ENCODE data around the gene KRTAP10-2.
"Not testable (repeated sequence)": the region's sequence is repeated elsewhere in the genome, so short reads cannot be mapped to it uniquely, and the experiment has no call there.

KRTAP10-2 gene

GRCh38 chr21:44511938-44512275, 39.4 kb downstream of the KRTAP10-2 start:
- DNase-seq: no peak

- no peak for DNase-seq
Measured at GRCh38 chr21:44511219-44511937, 39.9 kb downstream of the KRTAP10-2 start.

DNA sequence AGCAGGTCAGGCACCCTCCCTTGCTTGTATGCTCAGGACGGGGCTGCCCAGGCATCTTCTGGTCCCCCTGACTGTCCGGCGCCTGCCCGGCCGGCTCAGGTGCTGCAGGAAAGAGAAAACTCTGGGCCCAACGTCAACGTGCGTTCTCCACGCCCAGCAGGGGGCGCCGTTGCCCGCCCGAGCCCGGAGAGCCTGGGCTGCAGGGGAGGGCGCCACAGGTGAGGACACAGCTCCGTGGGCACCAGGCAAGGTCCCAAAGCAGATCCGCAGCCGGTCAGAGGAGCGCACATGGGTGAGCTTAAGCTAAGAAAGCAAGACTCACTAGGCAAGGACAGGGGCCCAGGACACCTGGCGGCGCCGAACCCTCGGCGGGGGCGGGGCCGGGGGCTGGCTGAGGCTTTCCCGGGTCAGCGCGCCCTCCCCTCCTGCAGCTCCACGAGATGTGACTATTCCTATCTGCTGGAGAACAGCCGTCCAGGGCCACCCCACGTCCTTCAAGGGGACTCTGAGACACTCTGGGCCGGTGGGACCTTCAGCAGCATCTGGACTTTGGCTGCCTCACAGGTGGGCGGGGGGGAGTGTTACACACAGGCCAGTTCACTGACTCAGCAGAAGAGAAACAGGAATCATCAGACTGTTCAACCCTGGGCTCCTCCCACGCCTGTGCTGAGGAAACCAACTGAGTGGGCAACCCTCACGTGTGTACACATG, 40.6 kb downstream of the KRTAP10-2 start:
- DNase-seq: peak; percentile 88

DNA sequence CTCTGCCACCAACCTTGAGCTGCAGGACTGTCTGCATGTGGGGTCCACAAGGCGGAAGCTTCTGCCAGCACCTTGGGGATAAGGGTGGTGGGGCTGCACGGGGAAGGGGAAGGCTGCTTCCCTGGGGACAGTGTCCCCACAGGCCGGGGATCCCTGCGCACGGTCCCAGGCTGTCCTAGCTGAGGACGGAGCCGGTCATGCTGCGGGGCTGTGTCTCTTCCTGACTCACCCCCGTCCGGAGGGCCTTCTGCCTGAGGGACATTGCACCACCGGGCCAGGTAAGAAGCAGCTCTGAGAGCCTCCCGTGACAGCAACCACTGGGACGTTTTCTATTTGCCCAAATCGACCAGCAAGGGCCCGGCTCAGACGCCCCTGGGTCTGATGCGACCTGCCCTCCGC, 41.2 kb downstream of the KRTAP10-2 start:
- DNase-seq: peak; percentile 62

- DNase-seq: peak; percentile 70
Measured at GRCh38 chr21:44509539-44509938, 41.8 kb downstream of the KRTAP10-2 start.

DNA sequence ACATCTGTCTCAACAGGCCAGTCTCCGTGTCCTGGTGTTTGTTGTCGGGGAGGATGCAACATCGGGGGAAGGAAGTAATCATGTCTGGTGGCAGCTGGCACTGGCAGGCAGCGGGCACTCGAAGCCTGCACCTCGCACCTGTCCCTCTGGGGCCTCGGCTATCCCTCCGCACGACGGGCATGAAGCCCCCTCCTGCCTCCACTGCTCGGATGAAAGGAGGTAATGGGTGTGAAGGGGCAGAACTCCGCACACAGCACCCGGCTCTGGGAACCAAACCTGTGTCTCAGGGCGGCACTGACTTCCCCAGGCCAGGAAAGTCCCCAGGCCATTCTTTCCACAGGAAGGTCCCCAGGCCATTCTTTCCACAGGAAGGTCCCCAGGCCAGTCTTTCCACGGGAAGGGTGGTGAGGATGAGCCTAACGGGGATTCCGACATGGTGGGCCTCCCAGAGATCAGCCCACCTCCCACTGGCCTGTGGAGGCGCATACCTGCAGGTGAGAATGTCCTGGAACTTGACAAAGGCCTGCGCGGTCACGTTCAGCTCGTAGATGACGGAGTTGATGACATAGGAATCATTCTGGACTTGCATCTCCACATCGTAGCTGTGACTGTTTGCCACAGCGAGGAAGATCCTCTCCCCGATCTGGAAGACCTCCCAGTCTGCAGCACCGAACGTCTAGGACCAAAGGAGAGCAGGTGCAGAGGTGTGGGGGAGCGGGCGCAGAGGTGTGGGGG, 42.4 kb downstream of the KRTAP10-2 start:
- no peak for DNase-seq

- no peak for DNase-seq
Measured at GRCh38 chr21:44508426-44508710, 42.9 kb downstream of the KRTAP10-2 start.

DNA sequence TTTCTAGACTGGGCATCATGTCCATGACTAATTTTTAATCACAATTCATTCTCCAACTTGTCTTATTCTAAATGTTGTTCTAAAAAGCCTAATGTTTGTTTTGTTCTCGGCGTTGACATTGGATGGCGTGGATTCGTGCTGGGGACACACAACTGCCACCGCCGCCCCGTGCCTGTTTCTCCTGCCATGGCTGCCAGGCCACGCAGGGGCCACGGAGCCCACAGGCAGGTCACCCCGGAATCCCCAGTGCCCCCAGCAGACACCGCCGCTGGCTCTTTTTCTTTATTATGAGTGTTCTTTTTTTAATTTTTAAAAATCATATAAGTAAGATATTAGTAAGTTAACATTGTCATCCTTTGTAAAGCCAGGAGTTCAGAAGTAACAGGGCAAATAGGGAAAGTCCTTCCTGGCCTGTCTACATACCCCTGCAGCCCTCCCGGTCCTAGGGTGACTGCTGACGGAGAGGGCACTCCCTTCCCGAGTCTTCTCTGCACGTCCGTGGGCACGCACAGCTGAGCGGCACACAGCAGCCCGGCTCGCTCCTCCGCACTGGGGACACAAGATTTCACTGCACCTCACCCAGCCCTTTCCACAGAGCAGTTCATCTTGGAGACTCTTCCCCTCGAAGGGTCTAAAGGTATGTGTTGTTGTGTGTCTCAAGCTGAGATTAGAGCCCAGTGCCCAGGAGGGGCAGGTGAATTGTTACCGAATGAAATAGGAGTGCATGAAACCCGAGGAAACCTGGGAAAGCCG, 43.5 kb downstream of the KRTAP10-2 start:
- no peak for DNase-seq

DNA sequence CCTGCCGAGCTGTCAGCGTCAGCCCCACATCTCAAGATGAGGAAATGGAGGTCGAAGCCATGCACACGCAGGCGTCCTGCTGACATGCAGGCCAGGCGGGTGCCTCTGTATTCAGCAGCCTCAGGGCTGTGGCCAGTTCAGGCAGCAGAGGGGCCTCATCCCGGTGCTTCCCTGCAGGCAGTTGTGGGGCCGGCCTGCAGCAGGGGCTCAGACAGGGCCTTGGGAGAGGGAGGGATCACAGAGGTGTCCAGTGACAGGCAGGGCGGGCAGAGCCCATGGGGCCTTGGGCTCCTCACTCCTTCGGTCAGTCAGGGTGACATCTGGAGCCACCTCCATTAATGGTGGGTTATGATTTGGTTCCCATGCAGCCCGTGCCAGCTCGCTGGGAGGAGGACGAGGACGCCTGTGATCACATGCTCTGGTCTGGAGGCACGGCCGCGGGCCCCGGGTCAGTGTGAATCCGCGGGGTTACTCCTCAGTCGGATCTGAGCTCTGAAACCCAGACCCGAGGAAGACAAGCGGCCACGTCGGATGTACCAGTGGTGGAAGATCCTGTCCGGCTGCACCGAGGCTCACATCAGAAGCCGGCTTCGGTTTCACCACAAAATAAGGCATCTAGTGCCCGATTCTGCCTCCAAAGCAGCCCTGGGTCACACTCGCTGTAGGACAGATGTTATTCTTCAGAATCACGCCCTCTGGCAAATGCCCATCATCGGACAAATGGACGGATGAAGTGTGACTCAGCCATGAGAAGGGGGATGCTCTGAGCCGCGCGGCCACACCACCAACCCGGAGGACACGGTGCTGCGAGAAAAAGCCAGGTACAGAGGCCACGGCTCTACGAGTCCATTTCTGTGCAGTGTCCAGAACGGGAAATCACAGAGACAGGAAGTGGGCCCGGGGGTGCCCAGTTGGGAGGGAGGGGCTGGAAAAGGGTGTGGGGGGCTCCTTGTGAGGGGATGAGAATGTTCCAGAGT, 44.7 kb downstream of the KRTAP10-2 start:
- no peak for DNase-seq

DNA sequence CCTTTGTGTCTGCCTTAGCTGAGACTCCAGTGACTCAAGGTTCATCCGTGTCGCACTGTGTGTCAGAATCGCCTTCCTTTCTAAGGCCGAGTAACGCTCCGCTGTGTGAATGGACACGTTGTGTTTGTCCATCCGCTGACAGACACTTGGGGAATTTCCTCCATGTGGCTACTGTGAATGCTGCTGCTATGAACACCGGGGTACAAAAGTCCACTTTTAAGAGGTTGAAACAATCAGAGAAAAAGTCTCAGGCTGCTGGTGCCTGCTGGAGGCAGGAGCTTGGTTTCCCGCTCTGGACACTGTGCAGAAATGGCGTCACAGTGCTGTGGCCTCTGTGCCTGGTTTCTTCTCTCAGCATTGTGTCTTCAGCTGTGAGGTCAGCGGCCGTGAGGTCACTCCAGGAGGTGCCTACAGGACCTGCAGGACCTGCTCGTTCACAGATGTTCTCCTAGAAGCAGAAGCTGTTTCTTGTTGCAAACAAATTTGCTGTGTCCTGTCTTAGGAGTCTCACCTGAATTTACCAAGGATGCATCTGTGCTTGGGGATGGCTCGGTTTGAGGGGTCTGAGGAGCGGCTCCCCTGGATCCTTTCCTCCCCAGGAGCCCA, 45.5 kb downstream of the KRTAP10-2 start:
- DNase-seq: peak; percentile 68

GRCh38 chr21:44503901-44504399, 47.4 kb downstream of the KRTAP10-2 start:
- DNase-seq: no peak

DNA sequence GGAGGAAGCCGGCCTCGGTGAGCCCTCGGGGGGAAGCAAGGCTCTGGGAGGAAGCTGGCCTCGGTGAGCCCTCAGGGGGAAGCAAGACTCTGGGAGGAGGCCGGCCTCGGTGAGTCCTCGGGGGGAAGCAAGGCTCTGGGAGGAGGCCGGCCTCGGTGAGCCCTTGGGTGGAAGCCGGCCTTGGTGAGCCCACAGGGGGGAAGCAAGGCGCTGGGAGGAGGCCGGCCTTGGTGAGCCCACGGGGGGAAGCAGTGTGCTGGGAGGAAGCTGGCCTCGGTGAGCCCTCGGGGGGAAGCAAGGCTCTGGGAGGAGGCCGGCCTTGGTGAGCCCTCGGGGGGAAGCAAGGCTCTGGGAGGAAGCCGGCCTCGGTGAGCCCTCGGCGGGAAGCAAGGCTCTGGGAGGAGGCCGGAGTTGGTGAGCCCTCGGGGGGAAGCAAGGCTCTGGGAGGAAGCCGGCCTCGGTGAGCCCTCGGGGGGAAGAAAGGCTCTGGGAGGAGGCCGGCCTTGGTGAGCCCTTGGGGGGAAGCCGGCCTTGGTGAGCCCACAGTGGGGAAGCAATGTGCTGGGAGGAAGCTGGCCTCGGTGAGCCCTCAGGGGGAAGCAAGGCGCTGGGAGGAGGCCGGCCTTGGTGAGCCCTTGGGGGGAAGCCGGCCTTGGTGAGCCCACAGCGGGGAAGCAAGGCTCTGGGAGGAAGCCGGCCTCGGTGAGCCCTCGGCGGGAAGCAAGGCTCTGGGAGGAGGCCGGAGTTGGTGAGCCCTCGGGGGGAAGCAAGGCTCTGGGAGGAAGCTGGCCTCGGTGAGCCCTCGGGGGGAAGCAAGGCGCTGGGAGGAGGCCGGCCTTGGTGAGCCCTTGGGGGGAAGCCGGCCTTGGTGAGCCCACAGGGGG, 48.1 kb downstream of the KRTAP10-2 start:
- DNase-seq: not testable (repeated sequence)

DNA sequence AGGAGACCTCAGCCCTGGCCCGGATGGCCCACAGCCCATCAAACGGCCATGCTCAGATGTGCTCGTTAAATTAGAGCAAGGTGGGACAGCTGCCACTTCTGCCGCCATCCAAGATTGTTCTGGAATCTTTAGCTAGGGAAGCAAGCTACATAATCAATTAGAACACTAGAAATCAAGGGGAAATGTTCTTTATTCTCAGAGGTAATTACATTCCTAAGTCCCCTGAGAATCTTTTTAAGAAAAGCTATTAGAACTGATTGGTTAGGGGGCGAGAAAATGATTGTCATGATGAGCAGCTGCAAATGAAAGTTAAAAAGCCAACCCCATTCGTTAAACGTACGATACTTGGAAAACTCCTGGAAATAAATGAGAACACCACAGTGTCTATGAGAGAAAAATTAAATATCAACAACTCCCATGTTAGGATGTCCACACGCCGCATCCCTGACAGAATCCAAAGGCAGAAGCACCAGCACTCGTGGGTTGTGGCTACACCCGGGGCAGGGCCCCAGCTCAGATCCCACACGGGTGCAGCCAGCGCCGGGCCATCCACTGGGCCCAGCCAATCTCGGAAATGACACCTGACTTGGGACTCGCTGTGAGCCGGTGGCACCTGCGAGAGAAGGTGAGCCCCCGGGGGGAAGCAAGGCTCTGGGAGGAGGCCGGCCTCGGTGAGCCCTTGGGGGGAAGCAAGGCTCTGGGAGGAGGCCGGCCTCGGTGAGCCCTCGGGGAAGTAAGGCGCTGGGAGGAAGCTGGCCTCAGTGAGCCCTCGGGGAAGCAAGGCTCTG, 48.9 kb downstream of the KRTAP10-2 start:
- DNase-seq: no peak

Data from DMS53 (cell line).